ENCODE results near the gene MRPL16.

- TF ChIP-seq CTCF (IDR thresholded peaks at IDR 0.05): no peak
- no peak for TF ChIP-seq EP300 (IDR thresholded peaks at IDR 0.05)
- TF ChIP-seq POLR2A (IDR thresholded peaks at IDR 0.05): no peak
Observed at GRCh38 chr11:59804061-59804460, 6.5 kb downstream of the MRPL16 start.

Measured in ovary (tissue), 3 donors.